HEK293T (cell line): ENCODE data around the gene ACY1.

Experiments used
- CTCF ChIA-PET: fragments of 350-600 bp; formaldehyde crosslinking; extraction: SDS; loops from one replicate; lab custom pipeline; 2021; ENCODE audit warnings: antibody characterized with exemption, inconsistent platforms; lab: Yijun Ruan, JAX
- POLR2A ChIA-PET: fragments of 350-600 bp; formaldehyde crosslinking; extraction: SDS; loops from one replicate; lab custom pipeline; 2020; ENCODE audit warnings: antibody characterized with exemption, inconsistent platforms; lab: Yijun Ruan, JAX
- DNase-seq: peaks from one replicate; pipeline ENCODE4 v3.0.0; 2012; ENCODE audit warnings: mixed read lengths; ENCODE audit errors: extremely low spot score
- ARNT ChIP-seq: fragments of 450-650 bp; IDR thresholded peaks from 2 replicates; pipeline ENCODE4 v1.6.1; 2017; ENCODE audit warnings: mild to moderate bottlenecking
- BHLHE40 ChIP-seq: fragments of 450-650 bp; IDR thresholded peaks from 2 replicates; pipeline ENCODE4 v1.6.1; 2016; ENCODE audit warnings: mild to moderate bottlenecking, moderate library complexity, borderline replicate concordance
- CTBP1 ChIP-seq: fragments of 450-650 bp; IDR thresholded peaks from 2 replicates; pipeline ENCODE4 v1.6.1; 2016; ENCODE audit warnings: borderline replicate concordance
- ELF4 ChIP-seq: fragments of 450-650 bp; IDR thresholded peaks from 2 replicates; pipeline ENCODE4 v1.6.1; 2017; ENCODE audit warnings: antibody characterized with exemption
- FOXA1 ChIP-seq: fragments of 450-650 bp; IDR thresholded peaks from 2 replicates; pipeline ENCODE4 v1.6.1; 2016; ENCODE audit warnings: mild to moderate bottlenecking
- FOXK2 ChIP-seq: fragments of 450-650 bp; IDR thresholded peaks from 2 replicates; pipeline ENCODE4 v1.6.1; 2016; ENCODE audit warnings: mild to moderate bottlenecking
- FOXM1 ChIP-seq: fragments of 450-650 bp; IDR thresholded peaks from 2 replicates; pipeline ENCODE4 v1.6.1; 2017; ENCODE audit warnings: mild to moderate bottlenecking, borderline replicate concordance
- HDGF ChIP-seq: fragments of 450-650 bp; IDR thresholded peaks from 2 replicates; pipeline ENCODE4 v1.6.1; 2017; ENCODE audit warnings: antibody characterized with exemption, borderline replicate concordance
- L3MBTL2 ChIP-seq: fragments of 450-650 bp; conservative IDR thresholded peaks from 2 replicates; pipeline ENCODE4 v1.6.1; 2016; ENCODE audit warnings: mild to moderate bottlenecking
- LEF1 ChIP-seq: fragments of 450-650 bp; IDR thresholded peaks from 2 replicates; pipeline ENCODE4 v1.6.1; 2017; ENCODE audit warnings: mild to moderate bottlenecking, borderline replicate concordance
- NFRKB ChIP-seq: fragments of 450-650 bp; IDR thresholded peaks from 2 replicates; pipeline ENCODE4 v1.6.1; 2016; ENCODE audit warnings: mild to moderate bottlenecking, moderate library complexity
- SP1 ChIP-seq: fragments of 450-650 bp; IDR thresholded peaks from 2 replicates; pipeline ENCODE4 v1.6.1; 2017
- SUZ12 ChIP-seq: fragments of 450-650 bp; IDR thresholded peaks from 2 replicates; pipeline ENCODE4 v1.6.1; 2016; ENCODE audit warnings: mild to moderate bottlenecking
- TARDBP ChIP-seq: fragments of 450-650 bp; IDR thresholded peaks from 2 replicates; pipeline ENCODE4 v1.6.1; 2016
- ZNF384 ChIP-seq: fragments of 450-650 bp; IDR thresholded peaks from 2 replicates; pipeline ENCODE4 v1.6.1; 2016
- TF ChIP-seq, protein P1 (sequence below): fragments of 450-650 bp; IDR thresholded peaks from 2 replicates; pipeline ENCODE4 v1.6.1; 2016

ACY1 gene

DNA sequence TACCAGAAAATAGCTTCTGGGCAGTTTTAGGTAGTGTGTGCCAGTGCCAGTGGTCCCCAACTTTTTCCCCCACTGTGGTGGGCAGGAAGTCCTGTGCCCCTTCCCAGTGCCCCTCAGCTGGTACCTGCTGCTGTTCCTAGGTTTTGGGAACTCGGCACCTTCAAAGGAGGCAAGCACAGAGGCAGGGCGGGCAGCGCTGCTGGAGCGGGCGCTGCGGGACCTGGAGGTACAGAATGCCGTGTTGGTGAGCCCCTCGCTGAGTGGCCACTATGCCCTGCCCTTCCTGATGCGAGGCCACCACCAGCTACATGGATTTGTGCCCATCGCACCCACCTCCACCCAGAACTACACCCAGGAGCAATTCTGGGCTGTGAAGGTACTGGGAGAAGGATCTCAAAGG is 3.1 kb upstream of the ACY1 start:
- TF ChIP-seq ELF4 = no peak
- no peak for DNase-seq
- ChIA-PET POLR2A (no interaction called here), CTCF (no interaction called here)

DNA sequence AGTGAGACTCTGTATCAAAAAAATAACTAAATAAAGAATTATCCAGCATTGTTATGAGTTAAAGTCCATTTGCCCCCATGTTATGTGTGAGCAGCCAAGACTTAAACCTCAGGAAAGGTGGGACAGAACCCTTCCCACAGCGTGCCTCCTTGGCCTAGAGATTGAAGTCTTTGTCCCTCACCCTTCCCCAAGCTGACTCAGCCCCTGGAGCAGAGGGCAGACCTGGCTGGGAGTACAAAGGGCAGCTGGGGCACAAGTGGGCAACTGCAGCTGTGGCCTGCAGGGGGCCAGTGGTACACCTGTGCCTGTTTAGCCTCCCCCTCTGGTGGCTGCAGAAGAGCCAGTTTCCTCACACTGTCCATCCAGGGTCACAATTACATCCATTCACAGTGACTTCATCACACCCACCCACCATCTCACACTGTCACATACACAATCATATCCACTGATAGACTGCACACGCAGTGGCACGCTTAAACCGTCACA is 940 bp upstream of the ACY1 start:
- DNase-seq = peak; percentile 56
- ChIA-PET CTCF (interaction anchor here (0.6 to 1.9 kb wide), 6 partner anchors 8 to 179 kb away, joined by 3 to 14 read pairs (median 4); partner anchors contain the start of genes ABHD14A, ABHD14B, PARP3 and RRP9), POLR2A (interaction anchor here (0.7 to 4.8 kb wide), 12 partner anchors 8 to 172 kb away, joined by 3 to 88 read pairs (median 6); partner anchors contain the start of genes ABHD14A, ABHD14B, PARP3 and PCBP4)
- peak; percentile 52; the same call in 1 of the 2 replicates for TF ChIP-seq L3MBTL2
- no peak for TF ChIP-seq ZNF384

DNA sequence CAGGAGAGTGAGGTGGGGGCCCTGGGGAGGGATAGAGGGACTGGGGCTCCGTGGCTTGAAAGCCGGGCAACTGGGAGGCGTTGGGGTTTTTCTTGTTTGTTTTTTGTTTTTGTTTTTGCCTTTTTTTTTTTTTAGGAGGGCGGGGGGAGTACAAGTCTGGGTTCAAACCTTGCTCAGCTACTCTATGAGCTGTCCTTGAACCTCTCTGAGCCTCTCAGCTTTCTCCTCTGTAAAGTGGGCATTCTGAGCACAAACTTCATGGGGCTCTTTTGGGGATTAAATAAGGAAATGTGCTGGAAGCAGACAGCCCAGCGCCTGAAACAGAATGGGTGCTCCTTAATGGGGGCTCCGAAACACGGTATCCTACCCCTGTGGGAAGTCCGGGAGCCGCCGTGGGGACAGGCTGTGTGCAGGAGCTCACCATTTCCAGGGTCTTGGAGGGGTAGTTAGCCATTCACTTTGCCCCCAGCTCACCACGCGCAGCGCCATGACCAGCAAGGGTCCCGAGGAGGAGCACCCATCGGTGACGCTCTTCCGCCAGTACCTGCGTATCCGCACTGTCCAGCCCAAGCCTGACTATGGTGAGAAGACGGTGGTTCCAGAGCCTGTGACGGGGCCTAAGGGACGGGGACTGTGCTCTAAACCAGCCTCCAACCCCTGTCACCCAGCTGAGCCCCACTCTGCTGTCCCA is 388 bp downstream of the ACY1 start:
- ChIA-PET POLR2A (interaction anchor here (0.9 to 4.8 kb wide), 8 partner anchors 9 to 170 kb away, joined by 3 to 88 read pairs (median 6); partner anchors contain the start of genes ABHD14A, ABHD14B, PCBP4 and POC1A), CTCF (interaction anchor here (0.7 to 1.9 kb wide), 5 partner anchors 10 to 45 kb away, joined by 3 to 14 read pairs (median 5); partner anchors contain the start of genes ABHD14A, ABHD14B, PARP3 and RRP9)
- TF ChIP-seq FOXA1 = no peak
- no peak for TF ChIP-seq L3MBTL2
- TF ChIP-seq SP1 = no peak
- no peak for TF ChIP-seq HDGF
- no peak for TF ChIP-seq TARDBP
- TF ChIP-seq, protein P1, sequence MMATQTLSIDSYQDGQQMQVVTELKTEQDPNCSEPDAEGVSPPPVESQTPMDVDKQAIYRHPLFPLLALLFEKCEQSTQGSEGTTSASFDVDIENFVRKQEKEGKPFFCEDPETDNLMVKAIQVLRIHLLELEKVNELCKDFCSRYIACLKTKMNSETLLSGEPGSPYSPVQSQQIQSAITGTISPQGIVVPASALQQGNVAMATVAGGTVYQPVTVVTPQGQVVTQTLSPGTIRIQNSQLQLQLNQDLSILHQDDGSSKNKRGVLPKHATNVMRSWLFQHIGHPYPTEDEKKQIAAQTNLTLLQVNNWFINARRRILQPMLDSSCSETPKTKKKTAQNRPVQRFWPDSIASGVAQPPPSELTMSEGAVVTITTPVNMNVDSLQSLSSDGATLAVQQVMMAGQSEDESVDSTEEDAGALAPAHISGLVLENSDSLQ = no peak
- TF ChIP-seq NFRKB = no peak
- no peak for TF ChIP-seq ARNT
- DNase-seq = no peak

DNA sequence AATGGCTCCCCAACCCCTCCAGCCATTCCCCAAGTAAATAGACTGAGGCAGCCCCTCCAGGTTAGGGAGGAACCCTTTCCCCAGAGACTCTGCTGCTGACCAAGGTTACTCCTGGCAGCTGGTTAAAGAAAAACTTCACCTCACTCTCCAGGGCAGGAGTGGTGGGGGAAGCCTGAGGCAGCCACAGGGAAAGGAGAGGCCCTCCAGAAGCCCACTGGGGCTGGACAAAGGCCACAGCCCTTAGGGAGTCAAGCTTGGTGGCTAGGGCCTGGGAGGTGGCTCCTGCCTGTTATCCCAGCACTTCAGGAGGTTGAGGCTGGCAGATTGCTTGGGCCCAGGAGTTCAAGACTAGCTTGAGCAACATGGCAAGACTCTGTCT is 923 bp downstream of the ACY1 start:
- no peak for DNase-seq
- no peak for TF ChIP-seq ARNT
- TF ChIP-seq FOXM1 = no peak
- no peak for TF ChIP-seq SP1
- TF ChIP-seq FOXA1 = no peak
- no peak for TF ChIP-seq CTBP1
- ChIA-PET CTCF (no interaction called here), POLR2A (interaction anchor here (1.3 to 4.8 kb wide), 3 partner anchors 9 to 17 kb away, joined by 3 to 88 read pairs (median 4); partner anchors contain the start of genes PCBP4 and RPL29)

DNA sequence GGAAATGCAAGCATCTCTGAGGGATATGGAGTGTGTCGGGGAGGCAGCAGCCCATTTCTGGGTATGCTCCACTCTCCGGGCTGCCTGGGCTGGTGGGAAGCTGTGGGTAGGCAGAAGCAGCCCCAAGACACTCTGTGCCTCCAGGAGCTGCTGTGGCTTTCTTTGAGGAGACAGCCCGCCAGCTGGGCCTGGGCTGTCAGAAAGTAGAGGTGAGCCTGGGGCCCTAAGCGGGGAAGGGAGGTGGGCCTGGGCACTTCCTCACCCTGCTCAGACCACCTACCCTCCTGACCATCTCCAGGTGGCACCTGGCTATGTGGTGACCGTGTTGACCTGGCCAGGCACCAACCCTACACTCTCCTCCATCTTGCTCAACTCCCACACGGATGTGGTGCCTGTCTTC is 1.7 kb downstream of the ACY1 start:
- CTCF ChIA-PET = interaction anchor here (0.9 kb wide), 1 partner anchor 11 kb away, joined by 4 read pairs; the partner anchor contains the start of gene ABHD14B
- DNase-seq = no peak
- TF ChIP-seq TARDBP (no peak), FOXM1 (no peak), BHLHE40 (no peak), L3MBTL2 (no peak), SP1 (no peak), ELF4 (no peak), NFRKB (no peak), FOXA1 (no peak), FOXK2 (no peak)
- TF ChIP-seq, protein P1 = no peak
- POLR2A ChIA-PET = interaction anchor here (1.3 to 4.8 kb wide), 3 partner anchors 8 to 17 kb away, joined by 3 to 88 read pairs (median 4); partner anchors contain the start of genes PCBP4 and RPL29

DNA sequence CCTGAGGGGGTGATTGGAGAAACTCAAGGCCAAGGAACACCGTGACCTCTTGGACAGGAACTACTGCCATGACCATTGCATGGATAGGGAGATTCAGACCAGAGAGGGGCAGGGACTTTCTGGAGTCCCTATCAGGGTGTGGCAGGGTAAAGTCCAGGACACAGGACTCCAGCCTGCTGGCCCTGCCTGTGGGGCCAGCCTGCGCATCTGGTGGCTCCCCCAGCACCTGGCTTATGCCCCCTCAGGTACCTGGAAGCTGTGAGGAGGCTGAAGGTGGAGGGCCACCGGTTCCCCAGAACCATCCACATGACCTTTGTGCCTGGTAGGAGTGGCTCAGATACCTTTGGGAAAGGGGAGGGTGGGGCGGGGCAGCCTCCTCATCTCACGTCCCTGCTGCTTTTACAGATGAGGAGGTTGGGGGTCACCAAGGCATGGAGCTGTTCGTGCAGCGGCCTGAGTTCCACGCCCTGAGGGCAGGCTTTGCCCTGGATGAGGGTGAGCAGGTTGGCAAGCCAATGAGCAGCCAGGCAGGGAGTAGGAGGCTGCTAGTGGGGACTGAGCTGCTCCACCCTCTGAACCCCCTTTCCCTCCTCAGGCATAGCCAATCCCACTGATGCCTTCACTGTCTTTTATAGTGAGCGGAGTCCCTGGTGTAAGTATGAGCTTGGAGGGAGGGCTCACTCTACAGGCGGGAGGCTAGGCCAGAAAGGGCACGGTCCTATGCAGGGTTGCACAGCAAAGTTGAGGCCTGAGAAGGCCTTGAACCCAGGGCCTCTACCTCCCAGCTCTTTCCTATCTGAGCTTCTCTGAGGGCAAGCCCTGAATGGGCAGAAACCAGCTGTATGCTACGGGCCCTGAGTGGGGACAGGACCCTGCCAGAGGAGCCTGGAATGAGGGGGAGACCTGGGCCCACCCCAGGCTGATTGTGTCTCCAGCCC is 2.9 kb downstream of the ACY1 start:
- DNase-seq = no peak
- TF ChIP-seq LEF1 (no peak), SP1 (no peak), HDGF (no peak), FOXA1 (no peak)
- ChIA-PET CTCF (no interaction called here), POLR2A (interaction anchor here (1.7 to 2.0 kb wide), 2 partner anchors 9 to 12 kb away, joined by 6 to 16 read pairs; partner anchors contain the start of genes ABHD14B and RPL29)

DNA sequence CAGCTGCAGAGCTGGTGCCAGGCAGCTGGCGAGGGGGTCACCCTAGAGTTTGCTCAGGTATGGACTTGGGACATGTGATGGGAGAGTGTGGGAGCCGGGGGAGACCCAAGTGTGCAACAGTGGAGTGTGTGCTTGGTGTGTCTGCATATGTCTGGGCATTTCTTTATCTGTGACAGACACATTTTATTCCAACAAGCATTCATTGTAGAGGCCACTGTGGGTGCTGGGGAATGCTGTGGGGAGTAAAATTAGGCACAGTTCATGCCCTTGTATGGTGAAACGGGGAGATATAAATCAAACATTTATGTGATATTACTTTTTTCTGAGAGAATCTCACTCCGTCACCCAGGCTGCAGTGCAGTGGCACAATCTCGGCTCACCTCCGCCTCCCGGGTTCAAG is 4.2 kb downstream of the ACY1 start:
- CTCF ChIA-PET = no interaction called here
- POLR2A ChIA-PET = interaction anchor here (1.7 to 2.0 kb wide), 2 partner anchors 8 to 14 kb away, joined by 6 to 16 read pairs; partner anchors contain the start of genes ABHD14B and RPL29
- DNase-seq = no peak
- TF ChIP-seq ZNF384 = no peak
- TF ChIP-seq, protein P1 = no peak
- TF ChIP-seq FOXK2 = no peak
- no peak for TF ChIP-seq SUZ12
- no peak for TF ChIP-seq BHLHE40
- TF ChIP-seq ELF4 = no peak
- no peak for TF ChIP-seq ARNT
- no peak for TF ChIP-seq LEF1
- no peak for TF ChIP-seq CTBP1
- TF ChIP-seq NFRKB = no peak
- TF ChIP-seq FOXA1 = no peak
- TF ChIP-seq L3MBTL2 = no peak
- TF ChIP-seq SP1 = no peak
- no peak for TF ChIP-seq HDGF
- TF ChIP-seq FOXM1 = no peak
